ENCODE measurements around the gene HAND1.

HAND1 gene

GRCh38 chr5:154466671-154467070 lies 11.4 kb downstream of the HAND1 start:
- Histone ChIP-seq H3K27me3 (peaks cover 42% of the 10 kb centered on the region), H3K36me3 (no peaks in the 10 kb centered on the region), H3K4me1 (ENCODE audit: control insufficient read depth in 1 of 2, insufficient read depth in 1 of 2, low read depth in 1 of 2, low read length in 1 of 2) (peaks cover 7 to 13% of the 10 kb centered on the region in 2 experiments), H3K27ac (no peak overlapping the region), H3K9me3 (no peaks in the 10 kb centered on the region), H3K4me3 (ENCODE audit: low read depth in 1 of 2, low read length in 1 of 2) (no peak overlapping the region)
- TF ChIP-seq CTCF (IDR thresholded peaks at IDR 0.05) = no peak

DNA sequence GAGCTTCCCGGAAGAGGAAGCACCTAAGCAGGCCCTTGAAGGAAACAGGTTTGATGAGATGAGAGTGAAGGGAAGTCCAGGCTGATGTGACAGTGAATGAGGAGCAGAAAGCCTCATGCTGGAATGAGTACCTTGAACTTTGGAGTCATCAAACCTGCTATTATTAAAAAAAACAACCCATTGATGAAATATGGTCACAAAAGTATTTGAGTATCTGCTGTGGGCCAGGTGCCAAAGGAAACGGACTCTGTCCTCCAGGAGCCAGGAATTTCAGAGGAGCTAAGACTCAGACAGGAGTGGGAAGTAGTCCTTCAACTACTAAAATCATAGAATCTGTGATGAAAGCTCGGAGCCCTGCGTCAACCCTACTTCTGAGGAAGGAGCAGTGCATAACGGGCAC lies 11.9 kb downstream of the HAND1 start:
- TF ChIP-seq CTCF (IDR thresholded peaks at IDR 0.05) = no peak
- Histone ChIP-seq H3K36me3 (peaks cover 5% of the 10 kb centered on the region), H3K27me3 (peaks cover 37% of the 10 kb centered on the region), H3K4me3 (ENCODE audit: low read depth in 1 of 2, low read length in 1 of 2) (no peak overlapping the region), H3K27ac (no peak overlapping the region), H3K4me1 (ENCODE audit: control insufficient read depth in 1 of 2, insufficient read depth in 1 of 2, low read depth in 1 of 2, low read length in 1 of 2) (peaks cover 7 to 13% of the 10 kb centered on the region in 2 experiments), H3K9me3 (no peaks in the 10 kb centered on the region)

GRCh38 chr5:154465169-154465568 lies 12.9 kb downstream of the HAND1 start:
- Histone ChIP-seq H3K4me1 (ENCODE audit: control insufficient read depth in 1 of 2, insufficient read depth in 1 of 2, low read depth in 1 of 2, low read length in 1 of 2) (peaks cover 7 to 13% of the 10 kb centered on the region in 2 experiments), H3K4me3 (ENCODE audit: low read depth in 1 of 2, low read length in 1 of 2) (no peak overlapping the region), H3K9me3 (no peaks in the 10 kb centered on the region), H3K36me3 (peaks cover 12% of the 10 kb centered on the region), H3K27me3 (peaks cover 27% of the 10 kb centered on the region), H3K27ac (no peak overlapping the region)
- no peak for TF ChIP-seq CTCF (IDR thresholded peaks at IDR 0.05)

DNA sequence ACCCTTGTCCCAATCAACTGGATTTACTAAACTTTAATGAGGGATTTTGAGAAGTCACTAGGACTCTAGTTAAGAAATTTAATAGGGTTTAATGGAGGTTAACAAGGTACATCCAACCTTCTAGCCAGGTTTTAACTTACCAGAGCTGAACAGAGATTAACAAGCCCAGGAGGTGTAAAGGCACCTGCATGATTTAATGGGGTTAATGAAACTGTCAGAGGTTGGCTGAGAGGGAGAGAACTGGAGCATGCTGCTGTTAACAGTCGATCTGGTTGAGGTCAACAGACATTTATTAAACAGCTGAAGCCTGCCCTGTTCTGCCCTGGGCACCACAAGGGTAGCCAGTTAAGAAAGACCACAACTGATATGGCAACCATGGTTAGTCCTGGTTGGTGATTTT lies 13.6 kb downstream of the HAND1 start:
- TF ChIP-seq CTCF (IDR thresholded peaks at IDR 0.05) = no peak
- H3K36me3 ChIP-seq = peaks cover 19% of the 10 kb centered on the region

DNA sequence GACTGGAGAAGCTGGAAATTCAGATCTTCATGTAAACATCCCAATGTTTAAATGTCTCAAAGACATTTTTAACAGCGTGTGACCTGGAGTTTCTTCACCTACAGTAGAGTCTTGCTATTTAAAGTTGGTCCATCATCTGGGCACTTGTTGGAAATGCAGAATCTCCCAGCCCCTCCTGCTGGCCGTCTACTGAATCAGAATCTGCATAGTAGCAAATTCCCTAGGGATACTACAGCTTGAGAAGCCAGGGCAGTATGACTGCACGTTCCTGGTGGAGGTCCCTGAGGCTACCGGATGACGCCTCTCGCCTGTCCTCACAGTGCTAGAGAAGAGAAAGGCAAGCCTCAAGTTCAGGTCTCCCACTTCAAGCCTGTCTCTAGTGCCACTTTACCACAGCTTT lies 16.5 kb downstream of the HAND1 start:
- no peak for TF ChIP-seq CTCF (IDR thresholded peaks at IDR 0.05)
- Histone ChIP-seq H3K27ac (no peak overlapping the region), H3K9me3 (no peaks in the 10 kb centered on the region)

More for the DNA sequence above, 13.6 kb downstream of the HAND1 start:
- no peak overlapping the region for H3K27ac ChIP-seq
- peaks cover 20% of the 10 kb centered on the region for H3K27me3 ChIP-seq
- H3K4me3 ChIP-seq (ENCODE audit: low read depth in 1 of 2, low read length in 1 of 2) = no peak overlapping the region
- peaks cover 7 to 13% of the 10 kb centered on the region in 2 experiments for H3K4me1 ChIP-seq (ENCODE audit: control insufficient read depth in 1 of 2, insufficient read depth in 1 of 2, low read depth in 1 of 2, low read length in 1 of 2)
- H3K9me3 ChIP-seq = no peaks in the 10 kb centered on the region

GRCh38 chr5:154460172-154460571 lies 17.9 kb downstream of the HAND1 start:
- H3K36me3 ChIP-seq = peaks cover 60% of the 10 kb centered on the region
- peaks cover 4% of the 10 kb centered on the region in 2 experiments for H3K4me1 ChIP-seq (ENCODE audit: control insufficient read depth in 1 of 2, insufficient read depth in 1 of 2, low read depth in 1 of 2, low read length in 1 of 2)
- TF ChIP-seq CTCF (IDR thresholded peaks at IDR 0.05) = no peak
- no peaks in the 10 kb centered on the region for H3K27me3 ChIP-seq
- no peaks in the 10 kb centered on the region for H3K9me3 ChIP-seq
- no peak overlapping the region for H3K27ac ChIP-seq
- H3K4me3 ChIP-seq (ENCODE audit: low read depth in 1 of 2, low read length in 1 of 2) = no peak overlapping the region

More for the DNA sequence above, 16.5 kb downstream of the HAND1 start:
- H3K4me3 ChIP-seq (ENCODE audit: low read depth in 1 of 2, low read length in 1 of 2) = no peak overlapping the region
- H3K27me3 ChIP-seq = peaks cover 2% of the 10 kb centered on the region
- H3K36me3 ChIP-seq = peaks cover 47% of the 10 kb centered on the region
- H3K4me1 ChIP-seq (ENCODE audit: control insufficient read depth in 1 of 2, insufficient read depth in 1 of 2, low read depth in 1 of 2, low read length in 1 of 2) = peaks cover 7 to 13% of the 10 kb centered on the region in 2 experiments

Data from neutrophil (primary cell).